Panc1 (cell line): ENCODE measurements around the gene EIF2AK2. TPM values are rescaled to one million over a fixed set of nuclear protein-coding genes. Genes with fewer than 3 reads are reported as not detected.

Source experiments
- ATAC-seq: fragments of 200-7000 bp; cut with Tn5 transposase; 2 replicates; pipeline ENCODE4 v1.9.1; 2020; ENCODE audit warnings: mild to moderate bottlenecking, moderate library complexity
- Bru-seq: library from RNA; stranded (reverse); fragments of 400-500 nt; gene quantifications from one replicate; lab custom pipeline; 2021; lab: Mats Ljungman, UMichigan
- BruChase-seq, 2 experiments: library from RNA; stranded (reverse); fragments of 400-500 nt; gene quantifications; one replicate each; lab custom pipeline; 2021; lab: Mats Ljungman, UMichigan
- BruUV-seq: library from RNA; stranded (reverse); fragments of 400-500 nt; replicated peaks from 2 replicates; lab custom pipeline; 2021; lab: Mats Ljungman, UMichigan
- CTCF ChIA-PET: fragments of 300-600 bp; sonication (Branson Sonifier 250); formaldehyde crosslinking; loops from one replicate; lab custom pipeline; 2022; ENCODE audit warnings: antibody characterized with exemption; lab: Charles Lee
- POLR2A ChIA-PET: fragments of 300-600 bp; sonication (Branson Sonifier 250); formaldehyde crosslinking; loops from one replicate; lab custom pipeline; 2022; ENCODE audit warnings: antibody characterized with exemption; lab: Charles Lee
- DNase-seq: peaks from one replicate; pipeline ENCODE4 v3.0.0-alpha.2; 2010; ENCODE audit warnings: low read depth, low spot score
- H3K27ac ChIP-seq: 2 replicates; pipeline ENCODE4 v1.5.1; 2011; ENCODE audit warnings: mild to moderate bottlenecking, low read length, inconsistent platforms
- H3K27me3 ChIP-seq: fragments of 200-500 bp; sonication (Bioruptor generic); 2 replicates; pipeline ENCODE4 v1.6.0; 2014; ENCODE audit warnings: low read length, inconsistent platforms; ENCODE audit not compliant: control insufficient read depth, insufficient read depth
- H3K36me3 ChIP-seq: fragments of 200-500 bp; sonication (Bioruptor generic); 2 replicates; pipeline ENCODE4 v1.5.1; 2014; ENCODE audit warnings: inconsistent platforms, mild to moderate bottlenecking, low read length, moderate library complexity; ENCODE audit not compliant: control insufficient read depth, insufficient read depth
- H3K4me1 ChIP-seq: 2 replicates; pipeline ENCODE4 v1.5.1; 2011; ENCODE audit warnings: inconsistent platforms, mild to moderate bottlenecking, low read length, moderate library complexity; ENCODE audit not compliant: control insufficient read depth, insufficient read depth
- H3K4me3 ChIP-seq, 2 experiments: 2 replicates each; pipeline ENCODE4 v1.5.1; 2011 to 2012; ENCODE audit warnings: low read depth in 2 of 2, low read length in 2 of 2, mild to moderate bottlenecking in 2 of 2, inconsistent platforms in 1 of 2, moderate library complexity in 1 of 2
- H3K9me3 ChIP-seq: fragments of 200-500 bp; sonication (Bioruptor generic); 2 replicates; pipeline ENCODE4 v1.5.1; 2014; ENCODE audit warnings: low read depth, mild to moderate bottlenecking, inconsistent platforms, low read length, moderate library complexity; ENCODE audit not compliant: control insufficient read depth, insufficient read depth
- POLR2AphosphoS5 ChIP-seq: IDR thresholded peaks from 2 replicates; pipeline ENCODE4 v1.6.1; 2012; ENCODE audit warnings: mild to moderate bottlenecking, low read depth, low read length, moderate library complexity
- SIN3A ChIP-seq: IDR thresholded peaks from 2 replicates; pipeline ENCODE4 v1.6.1; 2012; ENCODE audit warnings: low read depth, mild to moderate bottlenecking, low read length, moderate library complexity, borderline replicate concordance; ENCODE audit not compliant: insufficient read depth
- TCF7L2 ChIP-seq: IDR thresholded peaks from 2 replicates; pipeline ENCODE4 v1.6.1; 2011; ENCODE audit warnings: mild to moderate bottlenecking, low read depth, low read length, inconsistent platforms
- in situ Hi-C: cut with HindIII; loops from 2 replicates; pipeline ENCODE4 v1.10.0; 2016; ENCODE audit warnings: low sequenced_read_pairs, low pct_unique_long_range_greater_than_20kb
- intact Hi-C: fragments of 100-400 bp; cut with micrococcal nuclease; formaldehyde crosslinking; loops from one replicate; pipeline ENCODE4 v1.10.0; 2022; ENCODE audit not compliant: unreplicated experiment
- long read RNA-seq: library from polyadenylated mRNA; unstranded; transcript quantifications from one replicate; pipeline ENCODE4 v2.0.0, GENCODE V29; 2021; ENCODE audit not compliant: unreplicated experiment
- polyA plus RNA-seq: library from polyadenylated mRNA; unstranded; fragments of >200 nt; gene quantifications from one replicate; pipeline ENCODE4 v1.2.1, GENCODE V29; 2012; ENCODE audit warnings: missing spikeins; ENCODE audit not compliant: insufficient read length
- total RNA-seq: library from RNA; stranded (reverse); gene quantifications from one replicate; pipeline ENCODE4 v1.2.1, GENCODE V29; 2021; ENCODE audit not compliant: unreplicated experiment
- TF ChIP-seq, protein P1 (sequence below), 2 experiments: IDR thresholded peaks; 2 replicates each; pipeline ENCODE4 v1.6.1; 2011 to 2012; ENCODE audit warnings: low read depth in 2 of 2, control low read depth in 1 of 2, low read length in 1 of 2, mild to moderate bottlenecking in 1 of 2, moderate library complexity in 1 of 2; ENCODE audit not compliant: insufficient read depth in 1 of 2
- TF ChIP-seq, protein P2 (sequence below): fragments of 450-650 bp; IDR thresholded peaks from 2 replicates; pipeline ENCODE4 v1.5.1; 2017; ENCODE audit warnings: mild to moderate bottlenecking

The EIF2AK2 gene
- 44.3 TPM for total RNA-seq
- polyA plus RNA-seq = 10.1 TPM
- percentile 84 among the genes with signal in this experiment for Bru-seq, nascent RNA
- percentile 89 among the genes with signal in this experiment for BruChase-seq, experiment 1, labeled RNA remaining after a 2-hour chase
- BruChase-seq, experiment 2, labeled RNA remaining after a 6-hour chase = percentile 95 among the genes with signal in this experiment
- long read RNA-seq, full-length matches to known transcripts = 35 of 110 reads
- long read RNA-seq, partial matches to known transcripts = 25 of 110 reads
- long read RNA-seq, other reads (novel, unspliced or antisense) = 50 of 110 reads

DNA sequence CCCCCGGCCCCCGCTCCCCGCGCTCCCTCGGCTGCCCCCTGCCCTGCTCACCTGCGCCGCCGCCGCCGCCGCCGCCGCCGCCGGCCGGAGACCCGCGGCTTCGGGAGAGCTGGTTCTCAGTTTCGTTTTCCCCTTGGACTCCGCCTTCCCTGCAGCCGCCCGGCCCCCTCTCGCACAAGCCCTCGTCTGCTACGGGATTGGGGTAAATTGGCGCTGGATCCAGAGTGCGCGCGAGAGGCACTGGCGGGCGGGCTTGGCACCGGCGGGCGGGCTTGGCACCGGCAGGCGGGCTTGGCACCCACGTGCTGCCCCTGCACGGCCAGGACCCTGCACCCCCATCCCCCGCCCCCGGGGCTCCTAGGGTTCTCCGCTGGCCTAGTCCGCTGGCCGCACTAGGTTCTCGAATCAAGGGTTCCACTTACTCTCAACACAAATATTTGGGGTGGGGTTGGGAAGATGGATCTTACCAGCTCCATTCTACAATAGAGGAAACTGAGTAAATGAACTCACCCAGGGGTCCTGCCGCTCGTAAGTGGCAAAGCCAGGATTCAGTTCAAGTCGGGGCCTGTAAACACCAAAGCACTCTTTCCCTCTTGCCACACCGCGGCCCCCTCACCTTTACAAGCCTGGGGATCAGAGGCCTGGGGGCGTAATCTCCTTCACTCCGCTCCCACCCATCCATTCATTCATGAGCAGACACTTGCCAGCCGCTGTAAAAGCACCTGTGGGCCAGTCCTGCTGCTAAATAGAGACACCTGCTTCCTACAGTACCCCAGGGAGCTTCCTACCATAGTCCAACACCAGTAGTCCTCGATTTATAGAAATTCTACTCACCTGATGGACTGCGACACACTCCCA, at the start of gene EIF2AK2:
Gene EIF2AK2, minus strand, starts transcription at position 124 of the 858 bp plus-strand sequence. CDS start 9,174 bp downstream, outside the sequence.
- H3K27ac ChIP-seq = peak within 1 kb of the TSS; percentile 87
- ChIA-PET POLR2A (interaction anchor here (0.6 kb wide), 2 partner anchors 8 to 39 kb away, joined by 5 to 9 read pairs; no protein-coding TSS in a partner anchor), CTCF (no interaction called here)
- ATAC-seq (peak; percentile 98), DNase-seq (no peak)
- TF ChIP-seq SIN3A (peak; percentile 61; the same call in 1 of the 2 replicates), POLR2AphosphoS5 (peak; percentile 37; the same call in 1 of the 2 replicates), TCF7L2 (no peak)
- TF ChIP-seq, protein P1, sequence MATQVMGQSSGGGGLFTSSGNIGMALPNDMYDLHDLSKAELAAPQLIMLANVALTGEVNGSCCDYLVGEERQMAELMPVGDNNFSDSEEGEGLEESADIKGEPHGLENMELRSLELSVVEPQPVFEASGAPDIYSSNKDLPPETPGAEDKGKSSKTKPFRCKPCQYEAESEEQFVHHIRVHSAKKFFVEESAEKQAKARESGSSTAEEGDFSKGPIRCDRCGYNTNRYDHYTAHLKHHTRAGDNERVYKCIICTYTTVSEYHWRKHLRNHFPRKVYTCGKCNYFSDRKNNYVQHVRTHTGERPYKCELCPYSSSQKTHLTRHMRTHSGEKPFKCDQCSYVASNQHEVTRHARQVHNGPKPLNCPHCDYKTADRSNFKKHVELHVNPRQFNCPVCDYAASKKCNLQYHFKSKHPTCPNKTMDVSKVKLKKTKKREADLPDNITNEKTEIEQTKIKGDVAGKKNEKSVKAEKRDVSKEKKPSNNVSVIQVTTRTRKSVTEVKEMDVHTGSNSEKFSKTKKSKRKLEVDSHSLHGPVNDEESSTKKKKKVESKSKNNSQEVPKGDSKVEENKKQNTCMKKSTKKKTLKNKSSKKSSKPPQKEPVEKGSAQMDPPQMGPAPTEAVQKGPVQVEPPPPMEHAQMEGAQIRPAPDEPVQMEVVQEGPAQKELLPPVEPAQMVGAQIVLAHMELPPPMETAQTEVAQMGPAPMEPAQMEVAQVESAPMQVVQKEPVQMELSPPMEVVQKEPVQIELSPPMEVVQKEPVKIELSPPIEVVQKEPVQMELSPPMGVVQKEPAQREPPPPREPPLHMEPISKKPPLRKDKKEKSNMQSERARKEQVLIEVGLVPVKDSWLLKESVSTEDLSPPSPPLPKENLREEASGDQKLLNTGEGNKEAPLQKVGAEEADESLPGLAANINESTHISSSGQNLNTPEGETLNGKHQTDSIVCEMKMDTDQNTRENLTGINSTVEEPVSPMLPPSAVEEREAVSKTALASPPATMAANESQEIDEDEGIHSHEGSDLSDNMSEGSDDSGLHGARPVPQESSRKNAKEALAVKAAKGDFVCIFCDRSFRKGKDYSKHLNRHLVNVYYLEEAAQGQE (IDR thresholded peaks at IDR 0.05; ENCODE audit: insufficient read depth in 1 of 2, low read depth in 2 of 2, low read length in 1 of 2) = no peak
- TF ChIP-seq, protein P2, sequence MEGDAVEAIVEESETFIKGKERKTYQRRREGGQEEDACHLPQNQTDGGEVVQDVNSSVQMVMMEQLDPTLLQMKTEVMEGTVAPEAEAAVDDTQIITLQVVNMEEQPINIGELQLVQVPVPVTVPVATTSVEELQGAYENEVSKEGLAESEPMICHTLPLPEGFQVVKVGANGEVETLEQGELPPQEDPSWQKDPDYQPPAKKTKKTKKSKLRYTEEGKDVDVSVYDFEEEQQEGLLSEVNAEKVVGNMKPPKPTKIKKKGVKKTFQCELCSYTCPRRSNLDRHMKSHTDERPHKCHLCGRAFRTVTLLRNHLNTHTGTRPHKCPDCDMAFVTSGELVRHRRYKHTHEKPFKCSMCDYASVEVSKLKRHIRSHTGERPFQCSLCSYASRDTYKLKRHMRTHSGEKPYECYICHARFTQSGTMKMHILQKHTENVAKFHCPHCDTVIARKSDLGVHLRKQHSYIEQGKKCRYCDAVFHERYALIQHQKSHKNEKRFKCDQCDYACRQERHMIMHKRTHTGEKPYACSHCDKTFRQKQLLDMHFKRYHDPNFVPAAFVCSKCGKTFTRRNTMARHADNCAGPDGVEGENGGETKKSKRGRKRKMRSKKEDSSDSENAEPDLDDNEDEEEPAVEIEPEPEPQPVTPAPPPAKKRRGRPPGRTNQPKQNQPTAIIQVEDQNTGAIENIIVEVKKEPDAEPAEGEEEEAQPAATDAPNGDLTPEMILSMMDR = no peak
- H3K4me1 ChIP-seq = peaks cover 11% of the 10 kb centered on the region
- intact Hi-C loops (no loop called here), in situ Hi-C loops (no loop called here)
- BruUV-seq = no TSS peak
- no peaks in the 10 kb centered on the region for H3K36me3 ChIP-seq
- no peaks in the 10 kb centered on the region for H3K9me3 ChIP-seq
- no peaks in the 10 kb centered on the region for H3K27me3 ChIP-seq
- H3K4me3 ChIP-seq = peak within 1 kb of the TSS; percentile 65 to 86

DNA sequence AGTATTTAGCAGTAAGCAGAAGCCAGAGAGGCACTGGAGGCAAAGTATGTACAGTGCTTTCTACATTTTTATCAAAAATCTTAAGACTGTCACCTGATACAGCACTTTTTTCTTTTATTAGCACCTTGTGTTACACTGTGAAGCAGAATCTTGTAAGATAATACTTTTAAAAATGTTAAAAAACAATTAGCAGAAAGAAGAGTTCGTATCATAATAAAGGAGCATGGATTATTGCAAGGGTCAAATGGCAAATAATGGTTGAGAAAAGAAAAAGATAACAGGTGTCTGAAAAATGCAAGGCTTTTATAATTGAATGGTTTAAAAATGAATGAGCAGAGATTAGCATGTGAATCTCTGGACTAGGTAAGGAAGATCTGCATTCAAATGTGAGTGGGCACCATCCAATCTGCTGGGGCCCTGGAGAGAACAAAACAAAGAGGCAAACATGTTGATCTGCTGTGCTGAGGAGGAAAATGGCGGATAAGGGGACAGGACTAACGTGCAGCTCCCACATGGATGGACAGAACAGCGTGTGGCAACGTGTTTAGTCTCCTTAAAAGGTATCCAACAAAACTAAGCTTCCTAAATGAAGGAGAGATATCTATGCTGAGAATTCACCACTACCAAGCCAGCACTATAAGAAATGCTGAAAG, 49.0 kb upstream of the EIF2AK2 start:
- Histone ChIP-seq H3K4me3 (no peak overlapping the region), H3K4me1 (no peaks in the 10 kb centered on the region), H3K27me3 (no peaks in the 10 kb centered on the region), H3K27ac (no peak overlapping the region), H3K9me3 (peaks cover 11% of the 10 kb centered on the region; the same call in 1 of the 2 replicates), H3K36me3 (peaks cover 42% of the 10 kb centered on the region)
- in situ Hi-C loops = no loop called here
- ATAC-seq (no peak; the same call in 1 of the 2 replicates), DNase-seq (no peak)
- ChIA-PET CTCF (no interaction called here), POLR2A (no interaction called here)
- no peak for TF ChIP-seq SIN3A
- no peak for TF ChIP-seq POLR2AphosphoS5
- TF ChIP-seq, protein P2 = no peak
- TF ChIP-seq TCF7L2 = no peak
- TF ChIP-seq, protein P1 (IDR thresholded peaks at IDR 0.05; ENCODE audit: insufficient read depth in 1 of 2, low read depth in 2 of 2, low read length in 1 of 2) = no peak
- intact Hi-C loops = no loop called here
- BruUV-seq = no TSS peak
